ENCODE data around the gene CIDEA.

DNA sequence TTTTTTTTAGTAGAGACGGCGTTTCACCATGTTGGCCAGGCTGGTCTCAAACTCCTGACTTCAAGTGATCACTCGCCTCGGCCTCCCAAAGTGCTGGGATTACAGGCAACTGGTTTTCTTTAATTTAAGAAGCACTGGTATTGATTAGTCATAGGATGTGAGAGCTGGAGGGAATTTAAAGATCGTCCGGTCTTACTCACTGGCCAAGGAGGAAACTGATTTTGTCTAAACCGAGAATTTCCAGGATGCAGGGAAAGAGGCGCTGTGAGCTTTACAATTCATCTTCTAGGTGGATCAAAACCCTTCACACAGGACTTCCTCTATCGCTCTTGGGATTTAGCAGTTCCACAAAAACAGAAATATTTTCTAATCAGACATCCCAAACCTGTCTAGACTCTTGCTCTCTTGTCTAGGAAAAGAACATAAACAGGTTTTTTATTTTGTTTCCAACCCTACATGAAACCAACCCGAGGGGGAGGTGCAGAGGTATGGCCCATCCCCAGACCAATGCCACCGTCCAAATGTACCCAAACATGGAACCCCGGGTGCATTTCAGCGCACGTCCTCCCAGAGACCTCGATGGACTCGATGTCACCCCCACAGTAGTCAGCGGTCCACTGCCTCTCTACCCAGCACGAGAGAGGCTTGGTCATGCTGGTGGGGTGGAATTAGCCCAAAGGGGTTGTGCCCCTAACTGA is 41.4 kb downstream of the CIDEA start:
- TF ChIP-seq, protein P1, sequence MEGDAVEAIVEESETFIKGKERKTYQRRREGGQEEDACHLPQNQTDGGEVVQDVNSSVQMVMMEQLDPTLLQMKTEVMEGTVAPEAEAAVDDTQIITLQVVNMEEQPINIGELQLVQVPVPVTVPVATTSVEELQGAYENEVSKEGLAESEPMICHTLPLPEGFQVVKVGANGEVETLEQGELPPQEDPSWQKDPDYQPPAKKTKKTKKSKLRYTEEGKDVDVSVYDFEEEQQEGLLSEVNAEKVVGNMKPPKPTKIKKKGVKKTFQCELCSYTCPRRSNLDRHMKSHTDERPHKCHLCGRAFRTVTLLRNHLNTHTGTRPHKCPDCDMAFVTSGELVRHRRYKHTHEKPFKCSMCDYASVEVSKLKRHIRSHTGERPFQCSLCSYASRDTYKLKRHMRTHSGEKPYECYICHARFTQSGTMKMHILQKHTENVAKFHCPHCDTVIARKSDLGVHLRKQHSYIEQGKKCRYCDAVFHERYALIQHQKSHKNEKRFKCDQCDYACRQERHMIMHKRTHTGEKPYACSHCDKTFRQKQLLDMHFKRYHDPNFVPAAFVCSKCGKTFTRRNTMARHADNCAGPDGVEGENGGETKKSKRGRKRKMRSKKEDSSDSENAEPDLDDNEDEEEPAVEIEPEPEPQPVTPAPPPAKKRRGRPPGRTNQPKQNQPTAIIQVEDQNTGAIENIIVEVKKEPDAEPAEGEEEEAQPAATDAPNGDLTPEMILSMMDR (conservative IDR thresholded peaks at IDR 0.05 in 1 of 2, IDR thresholded peaks at IDR 0.05 in 1 of 2; ENCODE audit: low read depth in 1 of 2, low read length in 2 of 2): no peak
- no peak for TF ChIP-seq EZH2 (IDR thresholded peaks at IDR 0.05; ENCODE audit: low read length, missing control alignments)
